GM19240 (cell line): ENCODE measurements around the gene ATP1A2.

Source experiments
- DNase-seq: peaks from one replicate; pipeline ENCODE4 v3.0.0; 2011; ENCODE audit warnings: low spot score; ENCODE audit not compliant: insufficient read length

The ATP1A2 gene

DNA sequence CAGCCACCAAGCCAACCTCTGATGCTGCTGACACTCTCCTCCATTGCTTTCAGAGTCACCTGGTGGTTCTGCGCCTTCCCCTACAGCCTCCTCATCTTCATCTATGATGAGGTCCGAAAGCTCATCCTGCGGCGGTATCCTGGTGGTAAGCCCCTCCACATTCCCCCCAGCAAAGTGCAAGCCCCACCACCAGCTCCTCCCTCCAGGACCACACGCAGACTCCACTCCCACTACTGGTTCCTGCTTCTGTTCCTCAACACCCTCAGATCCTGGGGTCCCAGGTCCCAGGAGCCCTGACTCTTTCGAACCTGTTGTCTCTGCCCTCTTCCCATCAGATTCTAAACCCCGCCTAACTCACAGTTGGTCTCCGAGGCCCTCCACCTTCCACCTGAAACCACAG, 24.3 kb downstream of the ATP1A2 start:
- no peak for DNase-seq

DNA sequence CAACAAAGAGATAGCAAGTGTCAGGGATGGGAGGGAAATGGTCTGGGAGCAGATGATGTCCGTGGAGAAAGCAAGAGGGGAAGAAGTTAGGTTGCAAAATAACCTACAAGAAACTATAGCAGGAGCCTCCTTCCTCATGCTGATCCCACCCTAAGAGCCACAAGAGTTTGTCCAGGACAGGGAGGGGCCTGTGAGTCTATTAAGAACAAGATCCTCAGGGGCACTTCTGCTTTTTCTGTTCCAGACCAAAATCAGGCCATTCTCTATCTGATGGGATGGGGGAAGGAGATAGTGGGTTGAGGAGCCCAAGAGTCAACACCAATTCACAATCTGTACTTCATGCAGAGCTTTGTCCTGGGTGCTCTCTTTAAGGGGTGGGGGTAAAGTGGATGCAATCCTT, 28.1 kb downstream of the ATP1A2 start:
- no peak for DNase-seq

DNA sequence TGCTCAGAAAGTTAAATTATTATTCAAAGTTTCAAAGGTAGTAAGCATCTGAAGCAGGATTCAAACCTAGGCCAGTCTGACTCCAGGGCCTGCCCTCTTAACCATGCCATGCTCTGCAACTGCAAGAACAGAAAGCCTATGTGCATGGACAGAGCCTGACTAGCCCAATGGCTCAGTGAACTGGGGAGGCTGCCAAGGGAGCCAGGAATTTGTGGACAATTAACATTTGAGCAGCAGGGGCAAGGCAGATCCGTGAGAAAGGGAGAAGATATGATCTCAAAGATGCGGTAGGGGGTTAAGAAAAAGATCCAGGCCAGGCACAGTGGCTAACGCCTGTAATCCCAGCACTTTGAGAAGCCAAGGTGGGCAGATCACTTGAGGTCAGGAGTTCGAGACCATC, 29.4 kb downstream of the ATP1A2 start:
- no peak for DNase-seq

DNA sequence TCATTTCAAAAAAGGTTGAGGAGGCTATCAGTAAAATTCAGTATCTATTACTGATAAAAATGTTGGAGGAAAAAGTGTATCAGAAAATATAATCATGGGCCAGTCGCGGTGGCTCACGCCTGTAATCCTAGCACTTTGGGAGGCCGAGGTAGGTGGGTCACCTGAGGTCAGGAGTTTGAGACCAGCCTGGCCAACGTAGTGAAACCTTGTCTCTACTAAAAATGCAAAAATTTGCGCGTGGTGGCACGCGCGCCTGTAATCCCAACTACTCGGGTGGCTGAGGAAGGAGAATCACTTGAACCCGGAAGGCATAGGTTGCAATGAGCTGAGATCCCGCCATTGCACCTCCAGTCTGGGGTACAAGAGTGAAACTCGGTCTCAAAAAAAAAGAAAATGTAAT, 30.5 kb downstream of the ATP1A2 start:
- DNase-seq, result no peak

DNA sequence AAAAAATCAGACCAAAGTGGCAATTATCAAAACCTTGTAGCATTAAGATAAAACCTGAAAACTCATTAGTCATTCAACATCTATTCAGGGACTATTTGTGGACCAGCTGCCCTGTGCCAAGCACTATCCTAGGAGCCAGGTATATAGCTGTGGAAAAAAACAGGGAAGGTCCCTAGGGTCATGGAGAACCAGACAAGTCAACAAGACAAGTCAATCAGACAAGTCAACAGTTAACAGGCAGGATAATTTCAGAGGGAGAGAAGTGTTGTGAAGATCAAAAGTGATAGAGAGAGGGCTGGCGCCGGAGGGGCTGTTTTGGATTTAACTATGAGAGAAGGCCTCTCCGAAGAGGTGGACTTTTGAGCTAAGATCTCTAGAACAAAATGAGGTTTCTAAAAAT, 32.6 kb downstream of the ATP1A2 start:
- no peak for DNase-seq

DNA sequence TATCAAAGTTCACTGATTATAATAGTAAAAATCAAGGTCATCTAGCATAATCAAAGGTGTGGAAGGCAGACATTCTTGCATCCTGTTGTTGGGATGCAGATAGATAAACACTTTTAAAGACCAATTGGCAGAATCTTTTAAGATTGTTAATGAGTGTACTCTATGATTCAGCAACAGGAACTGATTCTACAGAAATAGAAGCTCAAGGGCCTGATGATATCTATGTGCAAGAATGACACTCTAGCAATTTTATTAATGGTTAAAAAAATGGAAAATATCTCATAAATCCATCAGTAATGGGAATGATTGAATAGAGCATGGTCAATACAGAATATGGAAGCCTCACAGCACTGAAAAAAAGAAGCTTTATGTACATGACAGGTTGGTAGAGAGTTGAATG, 33.7 kb downstream of the ATP1A2 start:
- no peak for DNase-seq

DNA sequence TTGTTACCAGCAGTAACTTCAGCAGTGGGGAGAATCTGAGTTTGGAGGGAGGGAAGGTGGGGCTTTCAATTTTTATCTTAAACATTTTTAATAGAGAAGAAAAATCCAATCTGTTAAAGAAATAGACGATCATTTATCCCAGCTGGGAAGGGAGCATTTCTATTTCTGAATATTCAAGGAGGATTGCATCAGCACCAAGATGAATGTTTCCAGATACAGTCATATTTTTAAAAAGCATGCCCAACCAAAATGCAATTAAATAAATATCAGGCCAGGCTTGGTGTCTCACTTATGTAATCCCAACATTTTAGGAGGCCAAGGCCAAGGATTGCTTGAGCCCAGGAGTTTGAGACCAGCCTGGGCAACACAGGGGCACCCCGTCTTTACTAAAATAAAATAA, 34.2 kb downstream of the ATP1A2 start:
- DNase-seq, result no peak

DNA sequence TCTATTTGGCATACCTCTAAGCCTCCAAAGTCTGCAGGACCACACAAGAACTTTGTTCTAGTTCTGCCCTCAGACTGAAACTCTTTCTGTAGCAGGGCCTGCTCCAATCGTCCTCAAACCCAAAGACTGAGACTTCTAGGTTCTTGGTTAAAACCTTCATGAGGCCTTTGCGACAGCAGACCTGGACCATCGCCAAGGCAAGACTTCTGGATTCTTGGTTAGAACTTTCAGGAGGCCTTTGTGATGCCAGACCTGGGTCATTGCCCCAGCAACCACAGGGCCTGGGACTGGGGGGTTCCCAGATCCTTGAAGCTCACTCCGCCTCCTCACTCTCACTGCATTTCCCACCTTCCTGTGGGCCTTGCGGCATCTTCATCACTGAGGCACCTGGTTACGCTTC, 35.7 kb downstream of the ATP1A2 start, which contains the start of gene ATP1A4:
ATP1A4 (plus strand) TSS at position 301 of the 400 bp plus-strand sequence. CDS start 438 bp downstream, outside the sequence.
- no peak for DNase-seq

DNA sequence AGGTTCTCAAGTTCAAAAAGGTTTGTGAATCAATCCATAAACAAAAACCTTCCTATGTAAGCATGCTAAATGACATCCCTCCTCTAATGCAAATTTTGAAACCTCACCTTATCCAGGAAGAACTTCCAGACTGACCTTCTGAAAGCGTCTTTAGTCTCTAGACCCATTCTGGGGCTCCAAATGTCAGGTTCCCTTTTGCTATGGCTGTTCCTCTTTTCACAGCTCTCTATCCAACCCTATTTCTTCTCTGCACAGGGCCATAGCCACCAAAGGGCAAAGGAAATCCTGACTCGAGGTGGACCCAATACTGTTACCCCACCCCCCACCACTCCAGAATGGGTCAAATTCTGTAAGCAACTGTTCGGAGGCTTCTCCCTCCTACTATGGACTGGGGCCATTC, 39.2 kb downstream of the ATP1A2 start:
- no peak for DNase-seq

DNA sequence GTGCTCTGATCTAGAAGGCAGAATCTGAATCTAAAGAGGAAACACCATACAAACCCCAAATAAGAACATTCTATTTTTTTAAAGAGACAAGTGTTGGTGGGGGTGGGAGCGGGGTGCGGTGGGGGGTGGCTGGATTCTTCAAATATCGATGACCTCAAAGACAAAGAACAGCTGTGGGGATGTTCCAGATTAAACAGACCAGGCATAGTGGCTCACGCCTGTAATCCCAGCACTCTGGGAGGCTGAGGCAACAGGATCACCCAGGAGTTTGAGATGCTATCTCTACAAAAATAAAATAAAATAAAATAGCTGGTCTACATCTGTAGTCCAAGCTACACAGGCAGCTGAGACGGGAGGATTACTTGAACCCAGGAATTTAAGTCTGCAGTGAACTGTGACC, 40.8 kb downstream of the ATP1A2 start:
- DNase-seq, result no peak

DNA sequence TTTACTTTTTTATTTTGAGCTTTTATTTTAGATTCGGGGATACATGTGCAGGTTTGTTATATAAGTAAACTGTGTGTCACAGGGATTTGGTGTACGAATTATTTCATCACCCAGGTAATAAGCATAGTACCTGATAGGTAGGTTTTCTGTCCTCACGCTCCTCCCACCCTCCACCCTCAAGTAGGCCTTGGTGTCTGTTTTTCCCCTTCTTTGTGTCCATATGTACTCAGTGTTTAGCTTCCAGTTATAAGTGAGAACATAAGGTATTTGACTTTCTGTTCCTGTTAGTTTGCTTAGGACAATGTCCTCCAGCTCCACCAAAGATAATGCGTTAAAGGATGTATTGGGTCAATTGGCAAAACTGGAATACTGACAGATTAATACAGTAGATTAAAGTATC, 41.6 kb downstream of the ATP1A2 start:
- DNase-seq, result no peak

DNA sequence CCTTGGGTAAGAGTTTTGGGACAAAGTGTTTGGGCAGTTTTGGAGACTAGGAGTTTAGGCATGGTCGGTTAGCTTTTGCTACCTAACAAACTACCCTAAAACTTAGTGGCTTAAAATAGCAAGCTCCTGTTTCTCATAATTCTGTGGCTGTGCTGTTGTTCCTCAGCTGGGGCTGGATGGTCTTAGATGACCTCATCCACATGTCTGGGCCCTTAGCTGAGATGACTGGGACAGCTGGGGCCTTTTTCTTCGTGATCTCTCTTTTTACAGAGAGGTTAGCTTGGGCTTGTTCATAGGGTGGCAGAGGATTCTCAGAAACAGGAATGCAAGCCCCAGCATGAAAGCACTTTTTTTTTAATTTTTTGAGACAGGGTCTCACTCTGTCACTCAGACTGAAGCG, 42.5 kb downstream of the ATP1A2 start:
- no peak for DNase-seq

DNA sequence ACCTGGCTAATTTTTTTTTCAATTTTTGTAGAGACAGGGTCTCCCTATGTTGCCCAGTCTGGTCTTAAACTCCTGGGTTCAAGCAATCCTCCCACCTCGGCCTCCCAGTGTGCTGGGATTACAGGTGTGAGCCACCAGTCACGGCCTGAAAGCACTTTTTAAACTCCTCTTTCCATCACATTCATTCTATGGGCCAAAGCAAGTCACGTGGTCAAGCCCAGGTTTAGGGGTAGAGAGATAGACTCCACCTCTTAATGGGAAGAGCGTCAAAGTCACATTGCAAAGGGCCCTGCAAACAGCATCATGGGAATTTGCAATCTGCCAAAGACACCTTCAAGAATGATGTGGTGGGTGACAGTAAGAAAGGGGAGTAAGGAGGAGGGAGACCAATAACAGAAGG, 43.0 kb downstream of the ATP1A2 start:
- DNase-seq, result no peak

DNA sequence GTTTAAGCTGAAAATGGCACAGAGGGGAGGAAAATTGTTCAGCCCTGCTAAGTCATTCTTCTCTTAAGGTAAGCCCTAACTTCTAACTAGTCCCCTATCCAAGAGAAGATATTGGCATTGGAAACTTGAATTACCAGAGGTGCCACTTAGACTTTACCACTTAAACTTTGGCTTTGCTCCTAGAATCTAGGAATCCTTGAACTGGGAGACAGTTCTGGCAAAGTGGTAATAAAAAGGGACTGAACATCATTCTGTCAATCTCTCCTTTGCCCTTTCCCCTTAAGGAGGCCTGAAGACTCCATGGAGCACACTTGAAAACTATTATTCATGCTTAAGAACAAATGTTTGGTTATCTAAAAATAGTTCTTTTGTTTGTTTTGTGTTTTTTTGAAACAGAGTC, 44.3 kb downstream of the ATP1A2 start:
- DNase-seq, result no peak

DNA sequence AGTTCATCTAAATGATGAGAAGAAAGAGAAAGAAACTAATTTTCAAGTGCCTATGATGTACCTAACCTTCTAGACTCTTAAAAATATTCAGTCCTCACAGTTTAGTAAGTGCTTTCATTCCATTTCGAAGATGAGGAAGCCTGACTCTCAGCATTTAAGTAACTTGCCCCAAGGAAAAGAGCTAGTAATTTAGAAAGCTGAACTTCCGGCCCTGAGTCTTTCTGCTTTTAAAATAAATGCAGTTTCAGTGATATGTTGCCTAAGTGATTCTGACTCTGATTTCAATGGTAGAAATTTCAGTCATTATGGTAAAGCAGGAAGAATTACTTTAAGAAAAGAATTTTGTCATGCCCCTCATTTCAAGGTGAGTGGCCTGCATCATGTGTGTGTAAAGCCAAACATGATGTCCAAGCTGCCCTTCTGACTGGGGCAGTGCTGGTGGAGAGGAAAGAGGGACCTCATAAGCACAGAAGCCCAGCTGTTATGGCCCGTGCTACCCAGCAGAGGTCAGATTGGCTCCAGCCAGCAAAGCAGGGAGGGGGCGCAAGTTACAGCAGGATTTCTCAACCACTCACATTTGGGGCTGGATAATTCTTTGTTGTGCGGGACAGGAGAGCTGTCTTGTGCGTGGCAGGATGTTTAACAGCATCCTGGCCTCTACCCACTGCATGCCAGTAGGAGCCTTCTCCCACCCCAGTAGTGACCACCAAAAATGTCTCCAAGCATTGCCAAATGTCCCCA, 46.6 kb downstream of the ATP1A2 start:
- DNase-seq, result no peak

DNA sequence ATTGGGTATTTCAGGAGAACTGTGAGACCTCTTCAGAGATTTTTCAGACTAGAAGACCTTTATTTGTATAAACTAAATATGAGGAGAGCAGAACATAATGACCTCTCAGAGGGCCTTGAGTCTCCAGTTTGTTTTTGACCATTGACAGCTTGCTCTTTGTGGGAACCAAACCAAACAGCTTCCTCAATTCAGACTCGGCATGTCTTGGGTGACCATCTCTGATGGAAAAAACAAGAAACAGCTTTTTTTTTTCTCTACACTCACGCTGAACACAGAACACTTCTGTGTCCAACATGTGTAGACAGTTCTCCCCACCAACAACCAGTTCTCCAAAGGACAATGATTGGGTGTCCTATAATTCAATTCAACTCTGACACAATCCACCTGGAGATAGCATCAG, 47.4 kb downstream of the ATP1A2 start:
- no peak for DNase-seq

DNA sequence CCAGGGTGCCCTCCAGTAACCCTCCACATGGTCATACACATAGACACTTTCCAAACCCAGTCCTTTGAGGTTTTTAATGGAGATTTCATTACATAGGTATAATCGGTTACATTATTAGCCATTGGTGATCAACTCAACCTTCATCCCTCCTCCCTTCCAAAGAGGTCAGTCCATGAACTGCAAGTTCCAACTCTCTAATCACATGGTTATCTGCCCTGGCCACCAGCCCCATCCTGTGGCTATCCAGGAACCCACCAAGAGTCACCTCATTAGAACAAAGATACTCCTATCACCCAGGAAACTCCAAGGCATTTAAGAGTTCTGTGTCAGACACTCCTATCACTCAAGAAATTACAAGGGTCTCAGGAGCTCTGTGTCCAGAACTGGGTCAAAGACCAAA, 48.1 kb downstream of the ATP1A2 start:
- no peak for DNase-seq

DNA sequence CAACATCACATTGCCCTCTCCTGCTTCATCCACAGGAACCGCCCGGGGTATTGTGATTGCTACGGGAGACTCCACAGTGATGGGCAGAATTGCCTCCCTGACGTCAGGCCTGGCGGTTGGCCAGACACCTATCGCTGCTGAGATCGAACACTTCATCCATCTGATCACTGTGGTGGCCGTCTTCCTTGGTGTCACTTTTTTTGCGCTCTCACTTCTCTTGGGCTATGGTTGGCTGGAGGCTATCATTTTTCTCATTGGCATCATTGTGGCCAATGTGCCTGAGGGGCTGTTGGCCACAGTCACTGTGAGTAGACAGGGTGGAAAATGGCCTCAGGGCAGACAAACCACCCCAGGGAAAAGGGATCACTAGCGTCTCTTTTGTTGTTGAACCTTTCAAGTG, 48.6 kb downstream of the ATP1A2 start:
- no peak for DNase-seq

DNA sequence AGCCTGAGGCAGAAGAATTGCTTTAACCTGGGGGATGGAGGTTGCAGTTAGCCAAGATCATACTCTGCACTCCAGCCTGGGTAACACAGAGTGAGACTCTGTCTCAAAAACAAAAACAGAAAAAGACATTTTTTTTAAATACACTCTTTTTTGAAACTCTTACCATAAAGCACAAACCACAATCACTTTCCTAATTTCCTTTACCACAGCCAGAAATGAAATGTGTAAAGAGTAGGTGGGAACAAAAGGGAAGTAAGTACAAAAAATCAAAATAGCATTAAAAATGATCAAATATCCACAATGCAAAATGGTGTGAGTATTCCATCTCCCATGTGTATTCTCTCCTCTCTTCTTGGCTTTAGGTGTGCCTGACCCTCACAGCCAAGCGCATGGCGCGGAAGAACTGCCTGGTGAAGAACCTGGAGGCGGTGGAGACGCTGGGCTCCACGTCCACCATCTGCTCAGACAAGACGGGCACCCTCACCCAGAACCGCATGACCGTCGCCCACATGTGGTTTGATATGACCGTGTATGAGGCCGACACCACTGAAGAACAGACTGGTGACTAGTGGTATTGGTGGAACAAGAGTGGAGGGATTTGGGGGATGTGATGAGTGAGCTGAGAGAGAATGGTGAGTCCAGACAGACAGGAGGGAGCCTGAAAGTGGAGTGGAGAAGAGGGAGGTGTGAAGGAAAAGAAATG, 50.8 kb downstream of the ATP1A2 start:
- DNase-seq, result no peak

DNA sequence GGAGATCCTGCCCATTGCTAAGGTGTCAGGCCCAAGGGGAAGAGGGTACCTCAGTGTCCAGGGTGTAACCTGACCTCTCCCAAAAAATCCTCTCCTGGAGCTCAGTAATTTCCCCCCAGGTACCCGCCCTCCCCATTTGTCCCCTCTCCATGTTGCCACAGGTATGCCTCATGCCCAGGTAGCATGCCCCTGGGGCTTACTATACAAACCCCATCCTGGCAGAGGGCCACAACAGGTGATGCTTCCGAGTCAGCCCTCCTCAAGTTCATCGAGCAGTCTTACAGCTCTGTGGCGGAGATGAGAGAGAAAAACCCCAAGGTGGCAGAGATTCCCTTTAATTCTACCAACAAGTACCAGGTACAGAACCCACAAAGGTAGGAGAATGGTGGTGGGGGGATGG, 51.5 kb downstream of the ATP1A2 start:
- DNase-seq, result no peak

DNA sequence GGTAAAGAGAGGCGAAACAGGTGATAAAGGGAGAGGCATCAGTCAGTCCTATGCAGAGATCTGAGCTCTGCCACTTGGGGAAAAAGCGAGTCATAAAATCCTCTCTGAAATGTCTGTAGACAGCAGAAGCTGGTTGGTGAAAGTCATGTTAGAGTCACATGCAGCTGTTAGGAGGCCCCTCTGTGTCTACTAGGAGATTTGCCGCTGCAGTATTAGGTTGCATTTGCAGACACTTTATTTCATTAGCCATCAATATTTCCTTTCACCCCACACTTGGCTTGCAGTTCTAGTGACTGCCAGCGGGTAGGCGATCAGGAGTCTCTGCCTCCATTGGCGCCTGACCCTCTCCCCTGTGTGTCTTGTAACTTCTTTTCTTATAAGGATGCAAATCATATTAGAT, 52.0 kb downstream of the ATP1A2 start:
- no peak for DNase-seq

DNA sequence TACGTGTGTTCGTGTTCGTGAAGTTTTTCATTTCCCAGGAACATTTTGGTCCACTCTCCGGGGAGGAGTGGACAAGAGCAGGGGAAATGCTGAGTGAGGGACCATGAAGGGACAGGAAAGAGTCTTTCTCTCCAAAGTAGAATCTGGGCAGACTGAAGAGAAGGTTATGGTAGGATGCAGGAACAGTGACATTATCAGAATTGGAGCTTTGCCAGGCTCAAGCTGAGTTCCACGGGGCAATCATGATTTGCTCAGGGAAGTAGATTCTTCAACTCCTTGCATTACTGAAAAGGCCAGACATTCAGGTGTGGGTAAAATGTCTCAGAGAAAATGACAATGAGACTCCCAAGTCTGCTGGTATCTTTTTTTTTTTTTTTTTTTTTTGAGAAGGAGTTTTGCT, 52.5 kb downstream of the ATP1A2 start:
- DNase-seq, result no peak
